HG03196 (cell line): ENCODE data around the gene TTN.
"Not testable (repeated sequence)": the region's sequence is repeated elsewhere in the genome, so short reads cannot be mapped to it uniquely, and the experiment has no call there.

Source experiments
- ATAC-seq: cut with Tn5 transposase; IDR thresholded peaks from one replicate; pipeline ENCODE4 v1.9.1; 2021; ENCODE audit not compliant: unreplicated experiment

Gene TTN

GRCh38 chr2:178677599-178677998, 129.6 kb downstream of the TTN start:
- no peak for ATAC-seq

DNA sequence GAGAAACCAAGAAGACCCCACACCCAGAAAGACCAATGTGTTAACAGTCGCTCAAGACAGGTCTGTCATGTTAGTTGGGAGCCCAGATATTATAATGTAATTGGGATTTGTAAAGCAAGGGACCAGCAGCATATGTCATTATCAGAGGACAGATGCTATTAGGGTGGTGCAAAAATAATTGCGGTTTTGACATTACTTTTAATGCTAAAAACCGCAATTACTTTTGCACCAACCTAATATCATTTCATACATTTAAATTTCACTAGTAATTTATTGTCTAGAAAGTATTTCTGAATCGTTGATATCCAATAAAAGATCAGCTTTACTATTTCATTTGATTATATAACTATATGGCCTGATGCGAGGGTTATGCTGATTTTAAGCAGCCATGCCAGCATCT, 131.2 kb downstream of the TTN start:
- no peak for ATAC-seq

DNA sequence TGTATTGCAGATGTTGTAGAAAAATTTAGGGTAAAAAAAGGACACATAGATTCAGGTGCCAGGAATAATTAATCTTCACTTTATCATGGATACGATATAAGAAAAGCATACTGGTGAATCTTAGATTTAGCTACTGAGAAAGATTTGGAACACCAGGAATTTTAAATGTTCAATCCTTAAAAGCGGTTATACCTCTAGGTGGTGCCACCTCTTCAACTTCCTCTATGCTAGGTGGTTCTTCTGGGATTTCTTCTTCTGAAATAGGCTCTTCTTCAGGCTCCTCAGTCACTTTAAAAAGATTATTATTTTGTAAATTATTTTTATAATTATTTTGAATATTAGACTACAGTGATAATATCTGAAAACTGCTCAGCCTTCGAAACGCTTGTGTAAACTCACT, 133.1 kb downstream of the TTN start:
- no peak for ATAC-seq

GRCh38 chr2:178666458-178666857, 140.8 kb downstream of the TTN start:
- no peak for ATAC-seq

DNA sequence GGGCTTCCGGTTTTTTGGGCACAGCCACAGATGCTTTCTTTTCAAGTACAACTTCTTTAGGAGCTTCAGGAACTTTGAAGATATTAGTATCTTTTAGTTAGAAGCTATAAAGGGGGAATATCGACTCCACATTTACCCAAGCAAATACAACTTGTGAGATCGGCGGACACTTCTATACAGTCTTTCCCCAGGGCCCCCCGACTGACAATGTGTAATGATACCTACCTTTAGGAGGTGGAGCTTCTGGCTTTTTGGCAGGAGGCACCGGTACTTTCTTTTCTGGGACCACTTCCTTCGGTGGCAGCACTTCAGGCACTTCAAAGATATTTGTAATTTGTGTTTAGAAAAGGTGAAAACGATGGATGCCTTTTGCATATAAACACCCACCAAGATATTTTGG, 148.7 kb downstream of the TTN start:
- not testable (repeated sequence) for ATAC-seq

DNA sequence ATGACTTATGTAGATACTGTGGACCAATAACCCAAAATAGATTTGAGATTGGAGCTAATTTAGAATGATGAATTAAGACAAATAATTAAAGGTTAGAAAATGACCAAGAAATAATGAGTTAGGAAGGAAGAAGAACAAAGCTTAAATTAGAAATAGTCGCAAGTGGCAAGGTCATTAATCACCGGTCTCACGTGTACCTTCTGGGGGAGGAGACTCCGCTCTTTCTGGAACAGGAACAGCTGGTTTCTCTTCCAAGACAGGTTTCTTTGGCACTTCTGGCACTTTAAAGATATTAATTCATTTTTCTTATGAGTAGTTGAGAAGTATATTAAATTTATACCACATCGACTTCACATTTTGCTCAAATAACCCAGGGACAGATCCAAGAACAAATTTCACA, 156.7 kb downstream of the TTN start:
- no peak for ATAC-seq

GRCh38 chr2:178644919-178645318, 162.3 kb downstream of the TTN start:
- ATAC-seq, result no peak

GRCh38 chr2:178641498-178641897, 165.7 kb downstream of the TTN start:
- ATAC-seq, result no peak

DNA sequence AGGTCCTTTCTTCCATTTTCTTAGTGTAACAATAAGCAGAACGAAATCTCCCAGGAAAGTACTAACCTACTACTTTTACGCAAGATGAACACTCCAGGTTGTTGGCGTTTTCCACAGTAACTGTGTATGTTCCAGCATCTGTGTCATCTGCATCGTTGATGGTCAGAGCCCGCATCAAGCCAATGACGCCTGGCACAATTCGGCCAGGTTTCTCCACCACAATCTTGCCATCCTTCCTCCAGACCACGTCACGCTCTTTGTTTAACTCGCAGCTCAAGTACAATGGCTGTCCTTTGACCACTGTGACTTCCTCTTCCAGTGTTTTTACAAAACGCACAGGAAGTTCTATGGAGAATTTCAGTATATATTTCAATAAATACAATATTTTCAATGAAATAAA, 171.3 kb downstream of the TTN start:
- no peak for ATAC-seq

DNA sequence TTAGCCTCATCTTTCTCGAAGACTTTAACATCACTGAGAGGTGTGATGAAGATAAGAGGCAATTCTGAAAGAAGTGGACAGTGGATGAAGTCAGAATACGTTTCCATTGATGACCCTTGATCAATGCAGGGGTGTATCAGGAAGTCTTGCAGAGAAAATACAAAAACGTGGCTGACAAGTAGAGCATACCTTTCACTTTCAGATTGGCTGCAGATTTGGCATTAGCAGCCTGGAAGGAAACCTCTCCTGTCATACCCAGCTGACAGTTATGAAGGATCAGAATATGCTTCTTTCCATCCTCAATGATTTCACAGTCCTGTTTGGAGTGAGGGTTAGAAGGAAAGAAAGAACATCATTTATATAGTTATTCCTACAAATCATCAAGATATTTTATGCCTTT, 174.5 kb downstream of the TTN start:
- ATAC-seq, result no peak

- no peak for ATAC-seq
These were observed 176.6 kb downstream of the TTN start for GRCh38 chr2:178630581-178630980.

DNA sequence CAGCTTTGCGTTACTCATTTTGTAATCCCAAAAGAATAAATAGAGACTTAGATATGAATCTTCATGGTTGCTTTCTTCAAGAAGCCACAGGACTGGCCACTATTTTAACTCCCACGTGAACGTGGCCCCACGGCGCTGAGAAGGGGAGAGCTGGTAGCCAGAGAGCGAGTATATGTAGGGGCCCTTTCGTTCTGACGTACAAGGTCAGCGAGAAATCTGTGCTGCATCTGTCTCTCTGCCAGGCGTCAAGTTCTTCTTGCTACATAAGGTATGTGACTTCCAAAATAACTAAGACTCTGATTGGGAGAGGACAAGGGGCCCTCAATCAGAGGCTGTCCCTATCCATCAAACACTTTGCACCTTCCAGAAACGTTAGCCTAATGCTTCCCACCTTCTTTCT, 177.8 kb downstream of the TTN start:
- no peak for ATAC-seq

GRCh38 chr2:178628605-178629004, 178.6 kb downstream of the TTN start:
- ATAC-seq, result no peak

DNA sequence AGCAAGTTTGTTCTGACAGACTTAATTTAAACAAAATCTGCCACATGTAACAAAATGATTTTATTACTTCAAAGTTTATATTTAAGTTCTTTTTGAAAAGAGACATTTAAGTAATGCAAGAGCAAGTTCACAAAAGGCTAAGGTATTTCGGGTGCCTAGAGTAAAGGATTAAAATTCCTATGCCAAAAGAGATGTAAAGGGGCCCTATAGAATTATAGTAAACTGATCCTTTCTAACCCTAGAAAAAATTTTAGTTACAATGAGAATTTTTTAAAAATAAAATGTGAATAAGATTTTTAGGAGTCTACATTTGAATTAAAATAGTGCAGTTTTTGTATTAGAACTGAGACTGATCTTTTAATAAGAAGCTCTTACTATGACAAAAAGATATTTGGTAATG, 179.8 kb downstream of the TTN start:
- ATAC-seq, result no peak

DNA sequence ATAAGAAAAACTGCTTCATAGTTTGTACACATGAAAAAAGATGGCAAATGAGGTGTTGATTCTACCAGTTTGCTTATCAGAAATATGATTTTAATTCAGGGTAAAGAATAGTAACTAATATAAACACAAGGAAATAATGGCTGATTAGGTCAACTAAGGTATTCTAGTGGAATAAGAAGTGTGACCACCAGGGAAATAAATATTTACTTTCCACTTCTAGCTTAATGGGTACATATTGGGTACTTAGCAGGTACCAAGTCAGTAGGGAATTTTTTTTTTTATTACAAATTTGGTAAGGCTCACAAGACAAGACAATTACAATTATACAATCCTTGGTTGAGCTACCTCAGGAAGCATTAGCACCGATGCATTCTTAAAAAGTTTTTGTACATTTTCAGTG, 191.3 kb downstream of the TTN start:
- no peak for ATAC-seq

GRCh38 chr2:178602901-178603300, 204.3 kb downstream of the TTN start:
- ATAC-seq, result no peak

DNA sequence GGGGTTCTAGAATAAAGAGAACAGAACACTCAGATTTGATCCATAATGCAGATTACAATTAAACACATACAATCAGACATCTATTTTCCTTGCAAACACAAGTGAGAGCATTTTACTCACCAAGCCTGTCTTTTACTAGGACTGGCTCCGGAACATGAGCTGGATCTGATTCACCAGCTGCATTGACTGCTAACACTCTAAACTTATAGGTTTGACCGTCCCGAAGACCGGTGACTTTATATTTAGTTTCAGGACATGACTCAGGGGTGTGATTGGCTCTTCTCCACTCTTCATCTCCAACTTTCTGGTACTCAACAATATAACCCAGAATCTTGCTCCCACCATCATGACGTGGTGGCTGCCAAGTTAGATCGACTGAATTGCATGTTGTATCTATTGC, 214.6 kb downstream of the TTN start:
- no peak for ATAC-seq

DNA sequence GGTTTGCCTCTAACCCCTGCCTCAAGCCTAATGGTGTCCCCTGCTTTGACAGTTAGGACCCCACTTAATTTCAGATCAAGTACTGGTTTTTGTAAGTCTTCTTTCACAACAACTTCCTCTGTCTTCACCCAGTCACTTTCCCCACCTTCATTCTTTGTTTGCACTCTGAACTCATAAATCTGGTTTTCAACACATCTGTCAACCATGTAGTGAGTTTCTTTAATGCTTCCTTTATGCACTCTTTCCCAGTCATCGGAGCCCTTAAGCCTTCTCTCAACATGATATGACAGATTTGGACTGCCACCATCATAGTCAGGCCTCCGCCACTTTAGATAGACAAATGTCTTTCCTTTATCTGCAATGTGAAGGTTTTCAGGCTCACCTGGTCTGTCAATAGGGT, 217.9 kb downstream of the TTN start:
- no peak for ATAC-seq

DNA sequence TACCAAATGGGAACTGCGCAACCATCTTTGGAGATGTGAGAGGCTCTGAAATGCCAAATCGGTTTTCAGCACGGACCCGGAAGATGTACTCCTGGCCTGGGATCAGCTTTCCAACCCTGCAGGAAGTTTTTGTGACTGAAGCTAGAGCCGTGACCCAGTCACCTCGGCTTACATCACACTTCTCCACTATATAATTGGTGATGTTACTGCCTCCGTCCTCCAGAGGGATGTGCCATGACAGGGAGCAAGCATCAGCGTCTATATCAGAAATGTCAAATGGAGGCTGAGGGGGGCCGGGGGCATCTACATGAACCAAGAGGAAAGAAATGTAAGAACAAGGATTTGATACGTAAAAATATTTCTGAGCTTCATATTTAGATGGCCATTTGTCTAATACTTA, 222.6 kb downstream of the TTN start:
- no peak for ATAC-seq

DNA sequence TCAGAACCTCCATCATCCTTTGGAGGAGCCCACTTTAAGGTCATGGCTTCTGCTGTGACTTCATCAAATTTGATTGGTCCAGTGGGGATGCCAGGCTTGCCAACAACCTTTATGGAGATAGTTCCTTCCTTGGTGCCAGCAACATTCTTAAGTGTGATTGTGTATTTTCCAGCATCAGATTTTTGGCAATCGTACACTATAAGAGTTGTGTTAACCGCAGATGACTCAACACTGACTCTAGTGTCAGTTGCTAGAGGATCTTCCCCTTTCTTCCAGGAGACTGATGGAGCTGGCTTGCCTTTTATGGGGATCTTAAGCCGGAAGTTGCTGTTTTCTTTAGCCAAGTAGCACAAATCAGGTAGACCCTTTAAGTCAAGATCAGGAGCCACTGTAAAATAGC, 228.2 kb downstream of the TTN start:
- ATAC-seq, result no peak

GRCh38 chr2:178574789-178575188, 232.4 kb downstream of the TTN start:
- ATAC-seq, result no peak

DNA sequence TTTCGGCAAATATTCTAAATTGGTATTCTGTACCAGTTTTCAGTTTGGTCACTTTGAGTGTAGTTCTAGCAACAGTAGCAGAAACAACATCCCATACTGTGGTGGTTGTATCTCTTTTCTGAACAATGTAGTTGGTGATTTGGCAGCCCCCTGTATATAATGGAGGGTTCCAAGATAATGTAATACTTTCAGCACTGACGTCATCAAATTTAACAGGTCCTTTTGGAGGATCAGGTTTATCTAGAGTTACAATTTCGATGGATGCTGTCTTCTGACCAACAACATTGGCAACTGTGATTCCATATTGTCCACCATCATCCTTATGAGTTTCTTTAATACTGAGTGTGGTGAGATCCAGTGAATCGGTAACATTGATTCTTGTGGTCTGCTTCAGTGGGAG, 239.0 kb downstream of the TTN start:
- ATAC-seq, result no peak

DNA sequence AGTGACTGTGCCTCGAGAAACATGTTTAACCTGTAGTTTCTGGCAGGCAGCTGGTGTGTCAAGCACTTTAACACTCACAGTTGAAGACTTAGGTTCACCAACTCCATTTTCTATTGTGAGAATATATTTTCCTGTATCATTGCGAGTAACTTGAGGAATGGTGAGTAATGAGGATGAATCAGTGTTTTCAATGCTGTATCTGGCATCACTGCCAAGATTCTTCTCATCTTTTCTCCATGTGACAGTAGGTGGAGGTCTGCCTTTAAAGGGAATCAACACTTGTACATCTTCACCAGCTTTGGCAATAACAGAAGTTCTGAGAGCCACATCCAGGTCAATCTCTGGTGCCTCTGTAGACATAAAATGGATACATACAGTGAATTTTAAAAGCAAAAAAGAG, 254.2 kb downstream of the TTN start:
- ATAC-seq, result no peak

- no peak for ATAC-seq
These were observed 256.9 kb downstream of the TTN start for GRCh38 chr2:178550352-178550751.
